ENCODE data around the gene RAD51B.

The RAD51B gene

GRCh38 chr14:68602507-68602906 is 782.9 kb downstream of the RAD51B start:
- H3K4me1 ChIP-seq = peaks cover 51 to 87% (median 78%) of the 10 kb centered on the region in 10 experiments

GRCh38 chr14:68603533-68604360 is 784.2 kb downstream of the RAD51B start:
- TF ChIP-seq Cebpa-rat (IDR thresholded peaks at IDR 0.05) = no peak
- no peaks in the 10 kb centered on the region for H4K20me1 ChIP-seq
- peak overlapping the region in 9 of 11 experiments; percentile 17 to 96 (median 38); a peak in 15 of 22 replicates for H3K27ac ChIP-seq
- no peak overlapping the region for H3K4me3 ChIP-seq
- peak overlapping the region in 3 of 11 experiments; percentile 3 to 26 (median 8); a peak in 2 of 22 replicates for H3K9ac ChIP-seq
- peaks cover 62 to 88% (median 80%) of the 10 kb centered on the region in 10 experiments for H3K4me1 ChIP-seq
- H3K9me3 ChIP-seq (replicated peaks in 1 of 11) = peaks cover 21 to 37% (median 28%) of the 10 kb centered on the region in 11 experiments
- 0 out of 22 replicates have a peak, but pooled peaks cover 0 to 4% (median 0%) of the 10 kb centered on the region in 11 experiments for H3K27me3 ChIP-seq
- peak overlapping the region in 9 of 11 experiments; percentile 14 to 86 (median 26); a peak in 13 of 22 replicates for H3K4me2 ChIP-seq
- H3K36me3 ChIP-seq = peaks cover 0 to 21% (median 11%) of the 10 kb centered on the region in 11 experiments; a peak in 9 of 22 replicates

More at GRCh38 chr14:68602507-68602906, 782.9 kb downstream of the RAD51B start:
- peaks cover 0 to 21% (median 11%) of the 10 kb centered on the region in 11 experiments; a peak in 9 of 22 replicates for H3K36me3 ChIP-seq
- peaks cover 21 to 37% (median 28%) of the 10 kb centered on the region in 11 experiments for H3K9me3 ChIP-seq (replicated peaks in 1 of 11)
- no peak overlapping the region for H3K4me3 ChIP-seq
- peak overlapping the region in 5 of 11 experiments; percentile 38 to 96 (median 60); a peak in 3 of 22 replicates for H3K27ac ChIP-seq
- H3K4me2 ChIP-seq = peak overlapping the region in 5 of 11 experiments; percentile 24 to 86 (median 49); a peak in 9 of 22 replicates
- no peaks in the 10 kb centered on the region for H4K20me1 ChIP-seq
- H3K9ac ChIP-seq = no peak overlapping the region
- no peak for TF ChIP-seq Cebpa-rat (IDR thresholded peaks at IDR 0.05)
- 0 out of 22 replicates have a peak, but pooled peaks cover 0 to 4% (median 0%) of the 10 kb centered on the region in 11 experiments for H3K27me3 ChIP-seq

- H3K9ac ChIP-seq = no peak overlapping the region
- H3K27ac ChIP-seq = peak overlapping the region in 6 of 11 experiments; percentile 18 to 96 (median 76); a peak in 11 of 22 replicates
- H3K4me3 ChIP-seq = peak overlapping the region in 2 of 10 experiments; percentile 6 to 14; a peak in 1 of 20 replicates
- peaks cover 62 to 88% (median 80%) of the 10 kb centered on the region in 10 experiments for H3K4me1 ChIP-seq
- H4K20me1 ChIP-seq = no peaks in the 10 kb centered on the region
- peaks cover 21 to 37% (median 28%) of the 10 kb centered on the region in 11 experiments for H3K9me3 ChIP-seq (replicated peaks in 1 of 11)
- TF ChIP-seq Cebpa-rat (IDR thresholded peaks at IDR 0.05) = no peak
- peaks cover 0 to 21% (median 11%) of the 10 kb centered on the region in 11 experiments; a peak in 9 of 22 replicates for H3K36me3 ChIP-seq
- H3K27me3 ChIP-seq = 0 out of 22 replicates have a peak, but pooled peaks cover 0 to 4% (median 0%) of the 10 kb centered on the region in 11 experiments
- H3K4me2 ChIP-seq = peak overlapping the region in 1 of 11 experiments; percentile 49; a peak in 2 of 22 replicates
Observed at GRCh38 chr14:68604361-68604730, 784.8 kb downstream of the RAD51B start.

- Histone ChIP-seq H3K27me3 (0 out of 22 replicates have a peak, but pooled peaks cover 0 to 4% (median 0%) of the 10 kb centered on the region in 11 experiments), H3K4me1 (peaks cover 59 to 88% (median 79%) of the 10 kb centered on the region in 10 experiments), H3K9me3 (replicated peaks in 1 of 11) (peaks cover 21 to 37% (median 28%) of the 10 kb centered on the region in 11 experiments), H3K36me3 (peaks cover 0 to 21% (median 11%) of the 10 kb centered on the region in 11 experiments; a peak in 9 of 22 replicates), H3K27ac (peak overlapping the region in 6 of 11 experiments; percentile 38 to 96 (median 92); a peak in 13 of 22 replicates), H3K4me2 (no peak overlapping the region), H3K9ac (no peak overlapping the region), H4K20me1 (no peaks in the 10 kb centered on the region), H3K4me3 (peak overlapping the region in 2 of 10 experiments; percentile 6 to 14; a peak in 1 of 20 replicates)
- no peak for TF ChIP-seq Cebpa-rat (IDR thresholded peaks at IDR 0.05)
Observed at GRCh38 chr14:68604822-68605221, 785.2 kb downstream of the RAD51B start.

GRCh38 chr14:68606176-68606575 is 786.6 kb downstream of the RAD51B start:
- Histone ChIP-seq H3K4me3 (peak overlapping the region in 2 of 10 experiments; percentile 19 to 26; a peak in 1 of 20 replicates), H3K4me2 (peak overlapping the region; percentile 80 to 95 (median 88)), H4K20me1 (no peaks in the 10 kb centered on the region), H3K9me3 (replicated peaks in 1 of 11) (peaks cover 21 to 37% (median 28%) of the 10 kb centered on the region in 11 experiments), H3K9ac (peak overlapping the region in 7 of 11 experiments; percentile 25 to 88 (median 81); a peak in 12 of 22 replicates), H3K27ac (peak overlapping the region; percentile 79 to 99 (median 95); a peak in 21 of 22 replicates), H3K4me1 (peaks cover 50 to 88% (median 75%) of the 10 kb centered on the region in 10 experiments), H3K27me3 (0 out of 22 replicates have a peak, but pooled peaks cover 0 to 4% (median 0%) of the 10 kb centered on the region in 11 experiments), H3K36me3 (peaks cover 0 to 21% (median 11%) of the 10 kb centered on the region in 11 experiments; a peak in 9 of 22 replicates)
- TF ChIP-seq Cebpa-rat (IDR thresholded peaks at IDR 0.05) = no peak

- peaks cover 52 to 88% (median 78%) of the 10 kb centered on the region in 10 experiments for H3K4me1 ChIP-seq
- peaks cover 0 to 21% (median 11%) of the 10 kb centered on the region in 11 experiments; a peak in 9 of 22 replicates for H3K36me3 ChIP-seq
- no peak for TF ChIP-seq Cebpa-rat (IDR thresholded peaks at IDR 0.05)
- H3K9ac ChIP-seq = peak overlapping the region; percentile 66 to 88 (median 83); a peak in 20 of 22 replicates
- no peaks in the 10 kb centered on the region for H4K20me1 ChIP-seq
- H3K9me3 ChIP-seq (replicated peaks in 1 of 11) = peaks cover 21 to 34% (median 28%) of the 10 kb centered on the region in 11 experiments
- H3K4me3 ChIP-seq = peak overlapping the region in 4 of 10 experiments; percentile 20 to 43 (median 23); a peak in 1 of 20 replicates
- H3K4me2 ChIP-seq = peak overlapping the region; percentile 80 to 95 (median 88)
- H3K27ac ChIP-seq = peak overlapping the region; percentile 79 to 99 (median 95)
- H3K27me3 ChIP-seq = 0 out of 22 replicates have a peak, but pooled peaks cover 0 to 4% (median 0%) of the 10 kb centered on the region in 11 experiments
Observed at GRCh38 chr14:68606644-68607043, 787.1 kb downstream of the RAD51B start.

GRCh38 chr14:68607081-68607866 is 787.7 kb downstream of the RAD51B start:
- Histone ChIP-seq H3K4me1 (peaks cover 58 to 88% (median 84%) of the 10 kb centered on the region in 10 experiments), H3K4me2 (peak overlapping the region; percentile 80 to 95 (median 88)), H4K20me1 (no peaks in the 10 kb centered on the region), H3K9me3 (replicated peaks in 1 of 11) (peaks cover 21 to 38% (median 27%) of the 10 kb centered on the region in 11 experiments), H3K9ac (peak overlapping the region; percentile 66 to 88 (median 83)), H3K27me3 (0 out of 22 replicates have a peak, but pooled peaks cover 0 to 4% (median 0%) of the 10 kb centered on the region in 11 experiments), H3K36me3 (peaks cover 0 to 21% (median 11%) of the 10 kb centered on the region in 11 experiments; a peak in 9 of 22 replicates), H3K4me3 (peak overlapping the region in 7 of 10 experiments; percentile 5 to 43 (median 20); a peak in 8 of 20 replicates), H3K27ac (peak overlapping the region; percentile 79 to 99 (median 95))
- TF ChIP-seq Cebpa-rat (IDR thresholded peaks at IDR 0.05) = no peak
